ENCODE data around the gene YAE1. TPM values are rescaled to one million over a fixed set of nuclear protein-coding genes. Genes with fewer than 3 reads are reported as not detected.
A peak's percentile ranks its signal among the peaks of the same experiment; 100 is the strongest.

Gene YAE1
- total and polyA plus RNA-seq, 2 of the 8 experiments (the other 6 are each of a cell fraction or from before 2014, with no cell fraction given): 24.1 to 38.0 TPM

DNA sequence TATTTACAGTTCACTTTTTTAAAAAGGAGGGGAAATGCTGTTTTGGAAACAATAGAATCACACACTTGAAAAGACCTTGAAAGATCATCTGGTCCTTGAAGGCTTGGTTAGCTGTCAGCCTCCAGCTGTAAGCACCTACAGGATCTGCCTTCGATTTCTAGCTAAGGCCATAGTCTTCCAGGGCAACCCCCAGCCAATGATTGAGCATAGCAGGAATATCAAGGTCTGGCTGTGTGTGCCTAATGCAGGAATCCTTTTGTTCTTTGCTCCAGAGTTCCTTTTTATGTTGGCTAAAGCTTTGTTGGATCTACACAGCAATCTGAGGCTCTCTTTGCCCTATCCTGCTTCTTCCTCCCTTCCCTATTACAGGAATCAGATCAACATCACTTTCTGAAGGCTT lies 5.2 kb upstream of the YAE1 start:
- H4K20me1 ChIP-seq (replicated peaks in 1 of 2; ENCODE audit: control insufficient read depth in 1 of 2, insufficient read depth in 2 of 2, low read length in 2 of 2): no peaks in the 10 kb centered on the region
- H3K23me2 ChIP-seq (ENCODE audit: low read depth, low read length): peaks cover 5% of the 10 kb centered on the region
- H3K36me3 ChIP-seq (ENCODE audit: control insufficient read depth in 2 of 4, insufficient read depth in 4 of 4, low read length in 3 of 4): no peaks in the 10 kb centered on the region
- H3K4me3 ChIP-seq (ENCODE audit: extremely low read depth in 1 of 4, insufficient read depth in 2 of 4, low read depth in 3 of 4, low read length in 4 of 4): no peak overlapping the region
- ChIA-PET CTCF (ENCODE audit: partially characterized antibody) (interaction anchor here (1.9 kb wide), 1 partner anchor 19 kb away, joined by 5 read pairs; no protein-coding TSS in a partner anchor), POLR2A (ENCODE audit: partially characterized antibody) (no interaction called here)
- 0 out of 2 replicates have a peak overlapping the region, but pooled peaks have one; percentile 19 for H2AFZ ChIP-seq (ENCODE audit: low read length)
- H2BK12ac ChIP-seq (ENCODE audit: low read depth, low read length): no peak overlapping the region
- no peak overlapping the region for H3K4ac ChIP-seq (replicated peaks; ENCODE audit: insufficient read length, low read depth, low read length)
- FAIRE-seq: peak; percentile 60
- no peak overlapping the region for H3K14ac ChIP-seq (ENCODE audit: insufficient read length)
- H3K23ac ChIP-seq (ENCODE audit: insufficient read length): no peak overlapping the region
- no peak overlapping the region for H2BK20ac ChIP-seq (ENCODE audit: low read length)
- no peak overlapping the region for H3K56ac ChIP-seq (replicated peaks; ENCODE audit: insufficient read length, low read depth, low read length)
- H3K27me3 ChIP-seq (replicated peaks in 1 of 4; ENCODE audit: control insufficient read depth in 3 of 4, extremely low read depth in 1 of 4, insufficient read depth in 3 of 4, low read length in 3 of 4): no peaks in the 10 kb centered on the region
- 96% methylated on average over 1 of the region's 1 CpG; no CpG with 5 or more reads in 1 of the 2 experiments for WGBS, 2 experiments (ENCODE audit: extremely low coverage in 1 of 2, insufficient coverage in 1 of 2, insufficient read length in 1 of 2, insufficient replicate concordance in 2 of 2, low coverage in 1 of 2, low lambda C conversion rate in 2 of 2, missing lambda C conversion rate in 1 of 2)
- no peak overlapping the region for H2AK5ac ChIP-seq (ENCODE audit: low read depth, low read length)
- no peak overlapping the region for H2BK120ac ChIP-seq (replicated peaks; ENCODE audit: low read depth, low read length)
- H3K9me3 ChIP-seq (ENCODE audit: insufficient read depth in 2 of 2, low read depth in 1 of 2, low read length in 1 of 2): no peaks in the 10 kb centered on the region
- H4K5ac ChIP-seq (ENCODE audit: insufficient read length, low read depth, low read length): no peak overlapping the region
- H2BK15ac ChIP-seq (ENCODE audit: low read length): no peak overlapping the region
- peaks cover 0 to 5% (median 2%) of the 10 kb centered on the region in 4 experiments; a peak in 3 of 7 replicates for H3K4me1 ChIP-seq (replicated peaks in 1 of 4; ENCODE audit: control insufficient read depth in 3 of 4, insufficient read depth in 4 of 4, low read length in 3 of 4)
- H4K91ac ChIP-seq (replicated peaks; ENCODE audit: insufficient read length, low read length): no peak overlapping the region
- no peak overlapping the region for H4K8ac ChIP-seq (ENCODE audit: extremely low read depth, insufficient read depth, low read length)
- no peak for DNase-seq (ENCODE audit: low read depth in 1 of 2, low spot score in 2 of 2)
- H3K27ac ChIP-seq (ENCODE audit: low read depth, low read length): no peak overlapping the region
- H3K79me1 ChIP-seq (ENCODE audit: low read depth, low read length): no peaks in the 10 kb centered on the region
- TF ChIP-seq CEBPB (IDR thresholded peaks at IDR 0.05; ENCODE audit: low read depth, low read length): no peak
- no peak for TF ChIP-seq GTF2F1 (IDR thresholded peaks at IDR 0.05; ENCODE audit: borderline replicate concordance, low read depth, low read length)
- TF ChIP-seq TCF12 (IDR thresholded peaks at IDR 0.05; ENCODE audit: low read depth, low read length): no peak
- TF ChIP-seq EP300 (IDR thresholded peaks at IDR 0.05; ENCODE audit: borderline replicate concordance in 1 of 2, low read depth in 2 of 2, low read length in 2 of 2): no peak
- H2BK5ac ChIP-seq (ENCODE audit: low read depth, low read length): no peak overlapping the region
- H3K4me2 ChIP-seq (ENCODE audit: insufficient read depth in 1 of 2, low read depth in 2 of 2, low read length in 2 of 2): no peak overlapping the region
- no peaks in the 10 kb centered on the region for H3K79me2 ChIP-seq (ENCODE audit: control insufficient read depth in 1 of 2, insufficient read depth in 2 of 2, low read length in 2 of 2)
- no peak overlapping the region for H3K18ac ChIP-seq (ENCODE audit: extremely low read depth, low read length)
- H3K9ac ChIP-seq (replicated peaks in 1 of 4; ENCODE audit: extremely low read depth in 1 of 4, low read depth in 3 of 4, low read length in 3 of 4): no peak overlapping the region
